GM21381 (cell line): ENCODE data around the gene GARS1.
"Not testable (repeated sequence)": the region's sequence is repeated elsewhere in the genome, so short reads cannot be mapped to it uniquely, and the experiment has no call there.

Experiments
- ATAC-seq: cut with Tn5 transposase; IDR thresholded peaks from one replicate; pipeline ENCODE4 v1.9.1; 2021; ENCODE audit warnings: mild to moderate bottlenecking, moderate library complexity; ENCODE audit not compliant: unreplicated experiment

GARS1 gene

DNA sequence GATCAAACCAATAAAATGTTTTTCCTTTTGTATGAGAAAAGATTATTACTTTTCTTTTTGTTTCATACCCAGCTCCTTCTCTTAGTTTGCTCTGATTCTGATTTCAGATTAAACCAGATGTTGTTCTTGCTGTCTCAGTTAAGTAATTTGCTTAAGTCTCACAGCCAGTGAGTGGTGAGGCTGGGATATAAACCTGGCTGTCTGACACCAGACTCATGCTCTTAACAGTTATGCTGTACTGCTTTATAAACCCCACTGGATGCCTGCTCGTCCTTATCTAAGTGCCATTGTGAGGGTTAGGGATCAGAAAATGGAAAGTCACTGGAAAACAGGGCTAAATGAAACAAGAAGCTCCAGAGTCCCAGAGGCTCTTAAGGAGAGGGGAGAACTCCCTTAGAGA is 24.3 kb downstream of the GARS1 start:
- ATAC-seq, result no peak

DNA sequence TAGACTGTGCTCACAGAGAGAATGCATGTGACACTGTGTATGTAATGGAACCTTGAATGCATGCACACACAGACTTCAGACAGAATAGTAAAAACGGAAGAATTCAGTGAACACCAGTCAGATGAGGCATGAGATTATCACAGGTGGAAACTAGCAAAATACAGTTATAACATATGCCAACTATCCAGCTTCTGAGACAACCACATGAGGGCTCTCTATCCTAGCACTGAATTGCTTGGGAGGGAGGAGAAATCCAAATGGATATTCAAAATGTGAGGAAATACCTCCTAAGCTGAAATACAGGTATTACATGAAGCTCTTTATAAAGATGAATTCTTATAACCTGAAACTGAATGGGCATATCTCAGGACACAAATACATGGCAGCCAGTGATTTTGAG is 30.6 kb downstream of the GARS1 start:
- no peak for ATAC-seq

DNA sequence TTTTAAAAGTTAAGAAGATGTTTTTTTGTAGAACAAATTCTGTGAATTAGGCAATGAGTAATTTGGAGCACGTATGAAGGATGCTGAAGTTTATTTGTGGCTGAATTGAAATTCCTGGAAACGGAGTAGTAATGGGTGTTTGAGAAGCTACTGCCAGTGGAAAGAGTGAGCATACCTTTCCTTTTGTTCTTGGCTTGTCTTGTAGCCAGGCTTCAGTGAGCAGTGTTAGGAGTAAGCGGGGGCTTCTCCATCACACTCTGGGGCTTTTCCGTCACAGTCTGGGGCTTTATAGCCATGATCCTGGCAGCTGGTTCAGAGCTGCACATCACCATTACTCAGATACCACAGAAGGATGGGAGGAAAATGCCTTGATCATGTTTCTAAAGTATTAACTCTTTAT is 32.3 kb downstream of the GARS1 start:
- no peak for ATAC-seq

DNA sequence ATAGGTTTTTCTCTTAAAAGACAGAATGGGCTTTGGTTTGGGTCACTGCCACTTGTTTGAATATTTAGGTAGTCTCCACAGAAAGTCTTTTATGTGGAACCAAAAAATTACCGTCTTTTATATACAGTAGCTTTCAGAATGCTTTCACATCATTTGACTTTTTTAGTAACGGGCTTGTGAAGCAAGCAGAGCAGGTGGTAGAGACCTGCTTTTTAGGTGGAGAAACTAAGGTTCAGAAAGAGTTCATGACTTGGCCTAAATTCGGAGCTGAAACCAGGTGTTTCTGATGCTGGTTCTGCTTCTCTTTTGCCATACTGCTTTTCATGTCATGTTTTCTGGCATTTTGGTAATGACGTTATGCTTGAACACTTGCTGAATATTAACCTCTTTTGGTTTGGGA is 36.3 kb downstream of the GARS1 start:
- no peak for ATAC-seq

DNA sequence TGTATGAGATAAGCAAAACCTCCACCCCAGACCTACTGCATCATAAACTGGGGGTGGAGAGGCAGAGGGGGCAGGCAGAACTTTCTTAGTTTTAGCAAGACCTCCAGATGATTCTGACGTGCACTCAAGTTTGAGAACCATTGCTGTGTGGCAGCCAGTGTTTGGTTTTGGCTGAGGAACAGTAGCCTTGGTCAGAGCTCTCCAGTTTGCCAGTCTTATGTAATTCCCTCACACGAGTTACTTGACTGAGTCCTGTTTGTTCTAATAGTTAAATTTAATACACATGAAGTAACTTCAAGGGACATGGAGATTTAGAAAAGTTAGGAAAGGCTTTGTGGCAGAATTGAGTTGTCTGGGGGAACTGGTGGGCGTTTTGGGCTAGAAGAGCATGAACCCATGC is 38.5 kb downstream of the GARS1 start:
- no peak for ATAC-seq

DNA sequence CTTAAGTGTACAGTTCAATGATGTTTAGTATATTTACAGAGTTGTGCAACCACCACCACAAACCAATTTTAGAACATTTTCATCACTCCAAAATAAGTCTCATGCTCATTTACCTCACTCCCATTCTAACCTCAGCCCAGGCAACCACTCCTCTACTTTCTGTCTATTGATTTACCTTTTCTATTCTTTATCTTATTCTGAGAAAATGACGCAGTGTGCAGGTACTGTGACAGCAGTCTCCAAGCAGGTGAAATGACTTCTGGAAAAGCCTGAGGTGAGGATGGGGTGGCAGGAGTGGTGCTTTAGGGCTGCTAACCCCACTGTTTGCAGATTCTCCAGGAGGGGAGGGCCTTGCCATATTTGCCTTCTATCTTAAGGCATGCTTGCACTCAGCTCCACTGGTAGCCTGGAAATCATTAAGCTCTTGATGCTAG is 39.5 kb downstream of the GARS1 start:
- no peak for ATAC-seq

DNA sequence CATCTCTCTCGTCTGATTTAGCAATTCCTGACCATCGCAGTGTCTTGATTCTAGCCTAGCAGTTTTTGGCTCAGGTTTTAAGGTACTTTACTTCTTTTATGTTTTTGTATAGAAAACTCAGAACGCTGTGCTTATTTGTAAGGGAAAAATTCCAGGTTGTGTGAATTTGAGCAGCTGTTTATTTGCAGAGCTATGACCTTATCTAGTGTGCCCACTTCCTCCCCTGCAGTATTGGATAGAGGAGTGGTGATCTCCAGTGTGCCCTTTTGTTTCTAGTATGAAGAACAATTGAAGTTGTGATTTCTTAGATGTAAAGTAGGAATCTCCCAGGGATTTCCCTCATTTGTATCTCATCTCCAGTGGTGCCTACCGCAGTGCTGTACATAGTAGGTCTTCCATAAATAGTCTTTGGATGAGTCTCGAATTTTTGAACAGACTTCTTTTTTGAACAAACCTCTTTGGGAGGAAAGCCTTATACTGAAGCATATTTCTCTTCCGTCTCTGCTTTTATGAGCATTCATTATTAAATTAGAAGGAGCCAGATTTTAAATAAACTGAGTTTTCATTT is 40.0 kb downstream of the GARS1 start:
- ATAC-seq, result no peak

DNA sequence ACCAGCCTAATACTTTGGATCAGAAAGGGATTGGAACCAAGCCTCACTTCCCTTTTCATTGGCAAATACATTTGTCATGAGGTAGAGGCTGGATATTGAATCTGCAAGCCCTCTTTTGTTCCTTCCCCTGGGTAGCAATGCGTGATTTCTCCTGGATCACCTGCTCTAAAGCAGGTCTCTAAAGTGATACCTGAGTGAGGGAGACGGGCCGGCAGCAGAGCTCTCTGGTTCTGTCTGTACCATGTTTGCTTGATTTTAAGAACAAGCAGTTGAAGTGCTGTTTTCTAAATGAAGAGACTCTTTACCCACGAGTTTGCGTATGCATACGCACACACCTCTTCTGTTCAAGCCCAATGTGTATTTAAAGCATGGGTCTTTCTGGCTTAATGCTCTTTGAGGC is 41.1 kb downstream of the GARS1 start:
- no peak for ATAC-seq

DNA sequence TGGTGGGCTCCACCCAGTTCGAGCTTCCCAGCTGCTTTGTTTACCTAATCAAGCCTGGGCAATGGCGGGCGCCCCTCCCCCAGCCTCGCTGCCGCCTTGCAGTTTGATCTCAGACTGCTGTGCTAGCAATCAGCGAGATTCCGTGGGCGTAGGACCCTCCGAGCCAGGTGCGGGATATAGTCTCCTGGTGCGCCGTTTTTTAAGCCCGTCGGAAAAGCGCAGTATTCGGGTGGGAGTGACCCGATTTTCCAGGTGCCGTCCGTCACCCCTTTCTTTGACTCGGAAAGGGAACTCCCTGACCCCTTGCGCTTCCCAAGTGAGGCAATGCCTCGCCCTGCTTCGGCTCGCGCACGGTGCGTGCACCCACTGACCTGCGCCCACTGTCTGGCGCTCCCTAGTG is 47.6 kb downstream of the GARS1 start:
- ATAC-seq, result not testable (repeated sequence)

DNA sequence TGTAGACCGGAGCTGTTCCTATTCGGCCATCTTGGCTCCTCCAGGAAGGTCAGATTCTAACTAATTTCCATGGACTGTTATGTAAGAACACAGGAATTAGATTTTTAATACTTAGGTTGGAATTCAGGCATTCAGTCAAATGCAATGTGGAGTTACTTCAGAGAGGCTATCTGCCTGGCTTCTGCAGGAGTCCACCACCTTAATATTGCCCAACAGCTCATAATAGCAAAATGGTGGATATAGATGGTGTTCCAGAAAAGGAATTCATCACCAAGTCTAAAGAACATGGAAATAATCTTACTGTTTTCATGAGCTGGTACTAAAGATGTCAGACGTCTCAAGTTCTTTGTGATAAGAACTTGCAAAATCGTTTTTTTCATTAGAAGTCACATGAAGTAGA is 48.1 kb downstream of the GARS1 start:
- no peak for ATAC-seq

DNA sequence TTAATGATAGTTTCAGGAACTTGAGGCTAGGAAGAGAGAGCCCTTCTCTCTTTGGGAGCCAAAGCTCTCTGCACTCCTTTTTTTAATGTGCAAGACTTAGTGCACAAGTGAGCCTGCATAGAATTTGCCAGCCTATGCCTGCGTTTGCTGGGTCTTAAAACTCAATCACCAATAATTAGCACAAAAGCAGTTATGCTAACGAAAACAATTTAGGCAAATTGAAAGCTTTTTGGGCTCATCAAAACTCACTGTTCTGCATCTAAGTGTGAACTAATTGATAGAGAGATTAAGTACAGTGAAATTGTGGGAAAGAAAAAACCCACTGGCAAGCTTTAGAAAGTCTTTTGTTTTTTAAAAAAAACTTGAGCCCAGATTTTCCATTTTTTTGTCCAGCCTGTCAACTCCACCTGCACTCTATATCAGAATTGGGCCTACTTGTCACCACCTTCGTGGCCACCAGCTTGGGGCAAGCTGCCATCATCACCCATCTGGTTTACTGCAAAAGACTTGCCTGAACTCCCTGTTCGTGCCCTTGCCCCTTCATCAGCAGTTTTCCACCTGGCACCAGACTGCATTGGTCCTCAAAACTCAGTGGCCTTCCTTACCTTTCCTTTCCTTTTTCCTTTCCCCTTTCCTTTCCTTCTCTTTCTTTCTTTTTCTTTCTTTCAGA is 49.7 kb downstream of the GARS1 start:
- ATAC-seq, result no peak

DNA sequence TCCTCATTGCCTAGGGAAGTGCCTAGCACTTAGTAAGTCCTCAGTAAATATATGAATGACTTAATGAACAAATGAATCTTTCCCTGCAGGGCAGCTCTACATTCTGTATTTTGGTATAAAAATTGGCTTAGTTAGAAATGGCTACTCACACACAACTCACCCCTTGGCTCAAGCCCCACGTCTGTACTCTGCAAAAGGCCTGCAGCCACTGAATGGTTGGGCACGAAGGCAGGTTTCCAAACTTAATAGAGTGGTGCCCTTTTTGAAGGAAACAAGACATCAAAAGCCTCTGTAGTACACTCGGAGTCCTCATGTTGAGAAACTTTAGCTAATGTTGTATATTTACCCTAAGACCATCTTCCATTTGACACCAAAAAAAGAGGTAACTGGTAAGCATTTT is 51.0 kb downstream of the GARS1 start:
- ATAC-seq, result no peak

DNA sequence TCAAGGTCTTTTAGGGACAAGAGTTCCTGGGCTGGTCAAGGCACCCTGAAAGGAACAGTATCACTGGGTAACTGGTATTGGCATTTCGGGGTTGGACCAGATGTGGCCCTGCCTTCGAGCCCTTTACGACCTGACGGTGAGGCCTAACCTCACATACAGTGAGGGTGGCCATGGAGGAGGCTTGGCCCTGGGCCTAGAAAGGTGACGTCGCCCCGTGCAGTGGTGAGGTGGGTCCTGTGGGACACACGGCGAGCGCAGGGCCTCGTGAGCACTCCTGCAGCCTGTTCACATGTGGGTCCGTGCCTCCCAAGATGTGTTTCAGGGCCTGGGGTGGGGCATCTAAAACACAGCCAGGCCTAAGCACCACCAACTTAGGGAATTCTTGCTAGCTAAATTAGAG is 51.5 kb downstream of the GARS1 start:
- no peak for ATAC-seq

DNA sequence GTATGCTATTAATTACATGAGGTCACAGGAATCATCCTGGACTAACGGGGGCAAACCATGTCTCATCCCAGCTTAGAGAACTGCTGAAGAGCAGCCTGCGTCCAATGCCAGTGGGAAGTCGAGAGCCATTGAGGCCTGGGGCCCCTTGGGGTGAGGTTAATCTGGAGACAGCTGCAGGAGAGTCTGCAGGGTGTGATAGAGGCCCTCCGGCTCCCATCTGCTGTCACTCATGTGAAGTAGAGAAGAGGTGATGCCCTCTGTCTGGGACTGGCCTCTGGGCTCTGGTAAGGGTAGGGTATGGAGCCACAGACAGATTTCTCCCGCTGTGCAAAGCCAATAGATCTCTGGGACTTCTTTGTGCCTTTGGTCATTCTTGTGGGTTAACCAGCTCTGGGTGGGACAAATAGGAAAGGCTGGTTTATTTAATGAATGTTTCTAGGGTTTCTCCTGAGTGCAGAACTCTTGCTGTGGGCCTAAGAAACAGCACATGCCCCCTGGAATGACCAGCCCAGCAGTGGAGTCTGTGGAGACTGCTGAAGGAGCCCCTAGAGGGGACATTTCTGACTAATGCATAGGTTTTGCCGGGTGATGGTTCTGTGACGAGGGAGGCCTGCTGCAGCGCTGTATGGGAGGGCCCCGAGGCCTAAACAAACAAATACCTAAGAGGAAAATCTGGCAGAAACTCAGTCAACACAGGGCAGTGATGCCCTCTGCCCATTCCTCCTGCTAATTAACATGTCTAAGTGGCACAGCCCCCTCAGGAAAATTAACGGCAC is 53.1 kb downstream of the GARS1 start:
- no peak for ATAC-seq

DNA sequence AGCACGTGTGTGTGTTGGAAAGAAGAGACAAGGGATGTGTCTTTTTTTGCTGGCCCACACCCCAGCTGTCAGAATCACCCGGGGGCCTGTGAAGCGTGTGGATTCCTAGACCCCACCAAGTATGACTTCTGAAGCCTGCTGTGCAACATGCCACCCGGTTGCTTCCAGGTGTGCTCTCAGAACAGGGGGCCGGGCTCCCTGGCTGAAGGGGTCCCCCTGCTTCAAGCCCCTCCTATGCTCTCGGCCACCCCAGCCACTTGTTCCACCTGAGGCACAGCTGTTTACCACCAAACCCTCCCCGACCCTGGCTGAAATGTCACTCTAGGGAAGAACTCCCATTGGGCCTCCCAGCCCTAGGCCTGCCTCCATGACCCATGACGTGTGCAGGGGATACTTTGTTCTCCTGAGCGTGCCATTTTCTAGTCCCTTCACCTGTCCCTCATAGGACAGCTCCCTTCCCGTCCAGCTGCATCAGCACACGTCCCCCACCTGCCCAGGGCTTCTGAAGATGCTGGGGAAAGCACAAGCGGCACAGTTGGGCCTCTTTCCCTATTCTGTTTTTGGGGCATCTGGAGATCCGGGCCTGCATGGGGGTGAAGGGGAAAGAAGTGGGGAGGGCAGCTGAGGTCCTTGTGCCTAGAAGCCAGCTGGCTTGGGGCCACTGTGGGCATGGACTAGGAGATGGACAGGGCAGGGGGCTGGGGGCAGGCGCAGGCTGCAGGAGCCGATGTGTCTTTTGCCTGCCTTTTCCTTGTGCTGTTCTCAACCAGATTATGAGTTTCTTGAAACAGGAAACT is 54.3 kb downstream of the GARS1 start:
- ATAC-seq, result no peak

DNA sequence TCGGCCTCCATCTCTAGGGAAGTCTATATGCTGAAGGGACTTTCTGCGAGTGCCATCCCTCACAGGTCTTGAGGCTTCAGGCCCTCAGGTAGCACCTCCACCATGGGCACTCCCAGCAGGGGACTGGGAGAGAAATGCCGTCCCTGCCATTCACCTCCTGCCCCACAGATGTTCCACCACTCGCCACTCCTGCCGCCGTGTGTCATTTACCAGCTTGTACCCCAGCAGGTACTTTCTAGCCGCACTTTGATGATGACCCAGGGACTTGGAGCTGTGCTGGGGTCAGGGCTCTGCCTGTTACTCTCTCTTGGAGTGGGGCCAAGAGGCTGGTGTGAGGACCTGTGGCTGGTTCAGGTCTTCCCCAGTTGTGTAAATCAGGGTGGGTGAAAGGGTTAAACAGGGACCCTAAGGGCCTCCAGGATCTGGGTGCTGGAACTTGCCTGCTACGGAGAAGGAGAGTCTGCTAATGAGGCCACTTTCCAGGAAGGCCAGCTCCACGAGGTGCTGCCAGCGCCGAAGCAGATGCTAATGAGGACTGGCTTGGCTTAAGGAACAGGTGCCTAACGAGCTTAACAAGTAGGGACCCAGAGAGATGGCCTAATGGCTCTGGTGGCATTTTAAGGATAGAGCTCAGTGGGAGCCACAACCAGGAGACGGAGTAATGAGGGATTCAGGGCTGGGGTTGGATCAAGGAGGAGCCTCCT is 55.2 kb downstream of the GARS1 start:
- no peak for ATAC-seq

DNA sequence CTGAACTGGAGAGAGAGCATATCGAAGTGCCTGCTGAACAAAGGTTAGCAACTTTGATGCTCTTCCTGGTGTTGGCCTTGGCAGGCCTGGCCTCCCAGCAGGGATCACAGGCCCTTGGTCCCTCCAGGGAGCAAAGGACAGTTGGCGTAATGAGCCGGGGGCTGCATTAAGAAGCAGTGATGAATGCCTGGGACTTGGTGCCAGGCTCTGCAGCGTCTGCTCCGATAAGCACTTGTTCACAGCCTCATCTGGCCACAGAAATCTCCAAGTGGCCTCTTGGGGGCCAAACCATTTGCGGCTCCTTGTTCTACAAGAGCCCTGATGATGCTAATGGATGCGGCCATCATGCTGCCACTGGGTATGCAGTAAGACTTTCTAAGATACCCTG is 55.7 kb downstream of the GARS1 start:
- no peak for ATAC-seq

DNA sequence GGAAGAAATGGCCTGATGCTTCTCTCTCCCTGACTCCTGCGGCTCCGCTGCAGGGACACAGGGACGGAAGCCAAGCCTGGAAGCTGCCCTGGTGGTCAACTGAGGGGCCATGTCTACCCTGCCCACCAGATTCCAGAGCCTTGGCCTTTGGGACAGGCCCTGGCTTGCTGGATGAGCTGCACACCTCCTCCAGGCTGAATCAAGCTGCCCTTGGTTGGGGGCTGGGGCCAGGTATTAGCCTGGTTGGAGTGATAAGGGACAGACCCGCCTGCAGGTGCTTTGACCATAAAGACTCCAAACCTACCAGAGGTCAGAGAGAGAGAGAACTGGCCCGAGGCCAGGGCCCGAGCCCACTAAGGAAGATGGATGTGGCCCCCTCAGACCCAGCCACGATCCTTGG is 57.5 kb downstream of the GARS1 start:
- ATAC-seq, result no peak

DNA sequence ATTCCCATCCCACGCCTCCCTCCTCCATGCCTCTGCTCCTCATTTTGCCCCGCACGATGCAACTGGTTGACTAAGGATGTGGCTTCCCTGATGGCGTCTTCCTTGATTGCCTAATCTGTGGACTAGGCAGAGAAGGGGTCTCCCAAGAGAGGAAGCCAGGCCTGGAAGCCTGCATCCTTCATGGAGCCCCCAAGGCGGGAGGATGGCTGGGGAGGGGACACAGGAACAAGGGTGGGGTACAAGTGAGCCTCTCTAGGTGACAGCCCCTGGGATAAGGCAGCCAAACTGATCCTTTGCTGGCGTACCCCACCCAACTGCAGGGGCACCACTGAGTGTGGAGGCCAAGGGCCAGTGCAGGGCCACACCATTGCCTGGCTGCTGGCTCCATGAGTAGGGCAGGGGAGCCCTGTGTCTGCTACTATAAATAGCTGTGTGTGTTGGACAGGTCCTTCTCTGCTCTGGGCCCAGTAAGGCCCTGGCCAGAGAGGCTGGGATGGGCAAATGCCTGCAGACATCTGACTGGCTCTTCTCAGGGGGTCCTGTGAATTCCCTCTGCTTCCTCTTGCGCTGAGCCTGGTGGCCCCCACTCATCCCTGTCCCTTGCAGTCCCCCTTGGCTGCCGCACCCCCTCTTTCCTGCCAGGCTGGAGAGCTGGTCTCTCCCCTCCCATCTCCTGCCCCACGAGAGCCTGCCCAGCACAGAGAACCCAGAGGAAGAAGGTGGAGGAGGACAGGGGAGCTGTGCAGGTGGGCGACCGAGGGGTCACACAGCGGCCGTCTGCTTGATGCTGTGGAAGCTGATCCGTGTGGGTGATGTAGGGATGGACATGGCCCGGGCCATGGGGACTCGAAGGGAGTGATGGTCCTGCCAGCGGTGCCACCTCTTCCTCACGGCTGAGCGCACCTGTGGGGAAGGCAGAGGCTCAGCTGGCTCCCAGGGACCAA is 58.3 kb downstream of the GARS1 start:
- ATAC-seq, result no peak
